H9 (cell line): ENCODE measurements around the gene IKZF1. TPM values are rescaled to one million over a fixed set of nuclear protein-coding genes. Genes with fewer than 3 reads are reported as not detected.

Source experiments
- DNase-seq: peaks from one replicate; pipeline ENCODE4 v3.0.0-alpha.2; 2017
- H2AFZ ChIP-seq: one replicate; pipeline ENCODE4 v1.6.1; 2013; ENCODE audit warnings: mild to moderate bottlenecking, low read length, control low read depth, moderate library complexity
- H2AK5ac ChIP-seq: 2 replicates; pipeline ENCODE4 v1.6.1; 2013; ENCODE audit warnings: low read length, control low read depth, mixed read lengths; ENCODE audit not compliant: insufficient read length
- H2BK120ac ChIP-seq: one replicate; pipeline ENCODE4 v1.6.1; 2013; ENCODE audit warnings: low read depth, mild to moderate bottlenecking, low read length, control low read depth, inconsistent platforms; ENCODE audit not compliant: poor library complexity, severe bottlenecking
- H2BK12ac ChIP-seq: 2 replicates; pipeline ENCODE4 v1.6.1; 2013; ENCODE audit warnings: low read length, control low read depth, mixed read lengths, low read depth; ENCODE audit not compliant: insufficient read length
- H2BK15ac ChIP-seq: 2 replicates; pipeline ENCODE4 v1.6.1; 2013; ENCODE audit warnings: low read depth, low read length, control low read depth
- H2BK20ac ChIP-seq: one replicate; pipeline ENCODE4 v1.6.1; 2013; ENCODE audit warnings: low read depth, mild to moderate bottlenecking, low read length, control low read depth, inconsistent platforms; ENCODE audit not compliant: poor library complexity, severe bottlenecking
- H2BK5ac ChIP-seq: 2 replicates; pipeline ENCODE4 v1.6.1; 2013; ENCODE audit warnings: low read length, control low read depth, mixed read lengths; ENCODE audit not compliant: insufficient read length
- H3K14ac ChIP-seq: 2 replicates; pipeline ENCODE4 v1.6.1; 2013; ENCODE audit warnings: low read length, control low read depth; ENCODE audit not compliant: insufficient read depth
- H3K18ac ChIP-seq: 2 replicates; pipeline ENCODE4 v1.6.1; 2013; ENCODE audit warnings: low read depth, mild to moderate bottlenecking, mixed read lengths, low read length, control low read depth; ENCODE audit not compliant: insufficient read length
- H3K23ac ChIP-seq: 2 replicates; pipeline ENCODE4 v1.6.1; 2013; ENCODE audit warnings: low read length, control low read depth, mixed read lengths, low read depth; ENCODE audit not compliant: insufficient read length
- H3K23me2 ChIP-seq: 2 replicates; pipeline ENCODE4 v1.6.1; 2013; ENCODE audit warnings: low read depth, mild to moderate bottlenecking, mixed read lengths, low read length, control low read depth; ENCODE audit not compliant: insufficient read length, poor library complexity, severe bottlenecking
- H3K27ac ChIP-seq: 2 replicates; pipeline ENCODE4 v1.5.1; 2013; ENCODE audit warnings: low read length, control low read depth, mixed read lengths, low read depth; ENCODE audit not compliant: insufficient read length
- H3K27me3 ChIP-seq: 2 replicates; pipeline ENCODE4 v1.6.1; 2013; ENCODE audit warnings: low read length, control low read depth, inconsistent platforms; ENCODE audit not compliant: insufficient read depth
- H3K4ac ChIP-seq: 2 replicates; pipeline ENCODE4 v1.6.1; 2013; ENCODE audit warnings: low read depth, mild to moderate bottlenecking, control low read depth, inconsistent platforms, low read length, moderate library complexity
- H3K4me1 ChIP-seq: 2 replicates; pipeline ENCODE4 v1.6.1; 2013; ENCODE audit warnings: low read length, control low read depth, inconsistent platforms; ENCODE audit not compliant: insufficient read depth
- H3K4me2 ChIP-seq: 2 replicates; pipeline ENCODE4 v1.6.1; 2013; ENCODE audit warnings: low read length, control low read depth, mixed read lengths; ENCODE audit not compliant: insufficient read length, insufficient read depth
- H3K56ac ChIP-seq: 2 replicates; pipeline ENCODE4 v1.6.1; 2013; ENCODE audit warnings: low read depth, mild to moderate bottlenecking, mixed read lengths, low read length, control low read depth; ENCODE audit not compliant: insufficient read length
- H3K79me1 ChIP-seq: 2 replicates; pipeline ENCODE4 v1.6.1; 2013; ENCODE audit warnings: low read depth, mild to moderate bottlenecking, moderate library complexity, low read length, control low read depth, inconsistent platforms; ENCODE audit not compliant: insufficient read depth, poor library complexity, severe bottlenecking
- H3K79me2 ChIP-seq: 2 replicates; pipeline ENCODE4 v1.6.1; 2013; ENCODE audit warnings: low read length, control low read depth, inconsistent platforms; ENCODE audit not compliant: insufficient read depth
- H3K9ac ChIP-seq: 2 replicates; pipeline ENCODE4 v1.6.1; 2013; ENCODE audit warnings: low read length, control low read depth, mixed read lengths; ENCODE audit not compliant: insufficient read length; ENCODE audit errors: extremely low read depth
- H3K9me3 ChIP-seq: one replicate; pipeline ENCODE4 v1.6.1; 2013; ENCODE audit warnings: low read depth, low read length, inconsistent platforms; ENCODE audit not compliant: control insufficient read depth
- H3T11ph ChIP-seq: one replicate; pipeline ENCODE4 v1.6.1; 2013; ENCODE audit warnings: mild to moderate bottlenecking, low read length, control low read depth, inconsistent platforms
- H4K20me1 ChIP-seq: one replicate; pipeline ENCODE4 v1.6.1; 2013; ENCODE audit not compliant: control insufficient read depth, insufficient read length, insufficient read depth
- H4K5ac ChIP-seq: 2 replicates; pipeline ENCODE4 v1.6.1; 2013; ENCODE audit warnings: low read depth, mild to moderate bottlenecking, mixed read lengths, low read length, control low read depth; ENCODE audit not compliant: insufficient read length
- H4K8ac ChIP-seq: replicated peaks from 2 replicates; pipeline ENCODE4 v1.6.1; 2013; ENCODE audit warnings: low read length, control low read depth, mixed read lengths, low read depth; ENCODE audit not compliant: insufficient read length
- H4K91ac ChIP-seq: 2 replicates; pipeline ENCODE4 v1.6.1; 2013; ENCODE audit warnings: low read depth, mild to moderate bottlenecking, moderate library complexity, mixed read lengths, low read length, control low read depth; ENCODE audit not compliant: insufficient read length
- H3K27ac Mint-ChIP-seq, 3 experiments: 2 replicates in 2 of 3; 3 replicates in 1 of 3; pipeline ENCODE4 v1.8.0; 2020 to 2021; ENCODE audit warnings: mixed read lengths in 3 of 3, mild to moderate bottlenecking in 1 of 3, moderate library complexity in 1 of 3
- H3K27me3 Mint-ChIP-seq: 2 replicates; pipeline ENCODE4 v1.8.0; 2021; ENCODE audit warnings: low read depth, mild to moderate bottlenecking, moderate library complexity, mixed read lengths
- H3K36me3 Mint-ChIP-seq, 3 experiments: 2 replicates in 2 of 3; 3 replicates in 1 of 3; pipeline ENCODE4 v1.8.0; 2020 to 2021; ENCODE audit warnings: low read depth in 3 of 3, mixed read lengths in 3 of 3; ENCODE audit not compliant: insufficient read depth in 1 of 3
- H3K4me1 Mint-ChIP-seq, 2 experiments: 2 replicates each; pipeline ENCODE4 v1.8.0; 2020; ENCODE audit warnings: mixed read lengths in 2 of 2
- H3K4me3 Mint-ChIP-seq, 2 experiments: 2 replicates in 1 of 2; 3 replicates in 1 of 2; pipeline ENCODE4 v1.8.0; 2020 to 2021; ENCODE audit warnings: mild to moderate bottlenecking in 2 of 2, mixed read lengths in 2 of 2, moderate library complexity in 1 of 2
- H3K9me3 Mint-ChIP-seq, 2 experiments: 2 replicates in 1 of 2; 3 replicates in 1 of 2; pipeline ENCODE4 v1.8.0; 2020; ENCODE audit warnings: mild to moderate bottlenecking in 2 of 2, mixed read lengths in 2 of 2, moderate library complexity in 1 of 2
- CTCF ChIP-seq: fragments of 200-600 bp; sonication (generic); conservative IDR thresholded peaks from 3 replicates; pipeline ENCODE4 v1.8.0; 2021; ENCODE audit warnings: antibody characterized with exemption, mild to moderate bottlenecking
- WGBS: extraction: QIAGEN DNeasy Blood & Tissue Kit; methylation state at CpG from one replicate; pipeline ENCODE4 v1.1.7; 2013; ENCODE audit warnings: missing lambda C conversion rate, low lambda C conversion rate, mixed read lengths; ENCODE audit not compliant: insufficient read length; ENCODE audit errors: extremely low coverage; 5-methylcytosine and 5-hydroxymethylcytosine counted together
- total RNA-seq: library from RNA; stranded (reverse); gene quantifications from 2 replicates; pipeline ENCODE4 v1.2.1, GENCODE V29; 2021

Gene IKZF1
- total RNA-seq, 1 experiment from 2014 or later: 0.98 TPM

- no peak overlapping the region for H3K27ac Mint-ChIP-seq
- WGBS: no CpG with 5 or more reads among the region's 2 CpGs
- no peak overlapping the region for H3K9ac ChIP-seq
- H3K27ac ChIP-seq: no peak overlapping the region
- H3K4me1 Mint-ChIP-seq: peaks cover 9% of the 10 kb centered on the region in 2 experiments
- TF ChIP-seq CTCF: no peak
- H3K4me3 Mint-ChIP-seq: no peak overlapping the region
- peaks cover 2% of the 10 kb centered on the region for H3K27me3 Mint-ChIP-seq
- no peaks in the 10 kb centered on the region for H3K23me2 ChIP-seq
- no peak overlapping the region for H3K56ac ChIP-seq
- H3K9me3 Mint-ChIP-seq: no peaks in the 10 kb centered on the region
- H3K23ac ChIP-seq: no peak overlapping the region
- no peak overlapping the region for H3K4me2 ChIP-seq
- no peak overlapping the region for H2AK5ac ChIP-seq
- no peak for DNase-seq
- H2BK5ac ChIP-seq: no peak overlapping the region
- peaks cover 3% of the 10 kb centered on the region; the same call in 1 of the 2 replicates for H3K4me1 ChIP-seq
- no peaks in the 10 kb centered on the region for H3K27me3 ChIP-seq
- H3K18ac ChIP-seq: no peak overlapping the region
- H3K36me3 Mint-ChIP-seq: no peaks in the 10 kb centered on the region
- no peak overlapping the region for H3T11ph ChIP-seq
- H4K20me1 ChIP-seq: no peaks in the 10 kb centered on the region
- H4K5ac ChIP-seq: no peak overlapping the region
- no peaks in the 10 kb centered on the region for H3K79me1 ChIP-seq
- no peak overlapping the region for H3K4ac ChIP-seq
- H2AFZ ChIP-seq: no peak overlapping the region
- H2BK120ac ChIP-seq: no peak overlapping the region
- no peak overlapping the region for H2BK20ac ChIP-seq
- H3K14ac ChIP-seq: no peak overlapping the region
- no peaks in the 10 kb centered on the region for H3K9me3 ChIP-seq
- H3K79me2 ChIP-seq: no peaks in the 10 kb centered on the region
- no peak overlapping the region for H4K91ac ChIP-seq
- H2BK12ac ChIP-seq: no peak overlapping the region
- H4K8ac ChIP-seq: no peak overlapping the region
- H2BK15ac ChIP-seq: no peak overlapping the region
These were observed 36.9 kb upstream of the IKZF1 start for GRCh38 chr7:50267525-50268041.
